HG03025 (cell line): Measurements from ENCODE around the gene PTRH2.
"Not testable (repeated sequence)": the region's sequence is repeated elsewhere in the genome, so short reads cannot be mapped to it uniquely, and the experiment has no call there.

Experiments
- ATAC-seq: cut with Tn5 transposase; IDR thresholded peaks from one replicate; pipeline ENCODE4 v1.9.1; 2021; ENCODE audit warnings: mild to moderate bottlenecking, moderate library complexity; ENCODE audit not compliant: unreplicated experiment, low FRiP score

PTRH2 gene

DNA sequence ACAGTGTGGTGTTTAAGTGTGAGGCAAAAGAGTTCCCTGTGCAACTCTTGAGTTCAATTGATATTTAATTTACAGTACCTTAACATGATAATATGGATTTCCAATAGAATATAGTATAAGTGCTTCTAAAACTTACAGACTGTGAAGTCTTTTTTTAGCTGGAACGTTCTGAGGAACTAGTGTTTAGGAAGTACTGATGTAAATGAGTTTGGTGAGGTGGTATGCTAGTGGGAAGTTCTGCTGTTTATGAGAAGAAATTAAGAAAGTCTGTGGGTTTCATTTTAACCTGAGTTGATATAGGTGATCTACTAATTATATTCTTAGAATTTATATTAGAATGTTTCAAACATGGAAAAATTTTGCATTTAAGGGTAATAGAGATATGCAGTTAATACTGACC is 32.0 kb downstream of the PTRH2 start:
- ATAC-seq: no peak

DNA sequence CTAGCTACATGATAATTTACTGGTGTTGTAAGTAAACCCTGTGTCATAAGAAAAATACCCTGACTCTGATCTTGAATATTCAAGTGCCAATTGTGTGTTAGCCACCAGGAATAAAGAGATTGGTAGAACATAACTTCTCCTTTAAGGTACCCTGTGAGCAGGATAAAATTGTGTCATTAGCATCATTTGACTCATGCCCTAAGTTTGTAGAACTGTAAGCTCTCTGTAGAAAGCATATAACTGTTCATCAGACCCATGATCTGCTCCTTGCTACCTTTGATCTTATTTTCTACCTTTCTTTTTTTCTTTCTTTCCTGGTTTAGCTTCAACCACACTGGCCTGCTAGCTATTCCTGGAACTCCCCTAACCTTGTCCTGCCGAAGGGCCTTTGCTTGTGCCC is 35.8 kb downstream of the PTRH2 start:
- no peak for ATAC-seq

DNA sequence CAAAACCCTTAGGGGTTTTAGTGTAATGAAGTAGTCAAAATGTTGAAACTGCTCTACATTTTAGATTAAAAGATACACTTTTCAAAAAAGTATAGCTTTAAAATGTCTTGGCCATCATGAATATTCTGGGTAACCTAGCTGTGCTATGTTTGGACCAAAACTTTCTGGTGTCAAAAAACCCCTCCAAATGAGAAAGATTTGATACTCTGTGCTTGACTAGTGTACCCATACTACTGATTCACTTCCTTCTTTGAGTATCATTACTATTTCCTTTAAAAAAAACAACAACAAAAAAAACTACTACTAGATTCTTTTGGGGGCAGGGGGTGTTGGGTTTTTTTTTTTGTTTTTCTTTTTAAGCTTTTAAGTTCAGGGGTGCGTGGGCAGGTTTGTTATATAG is 37.3 kb downstream of the PTRH2 start:
- ATAC-seq: no peak

DNA sequence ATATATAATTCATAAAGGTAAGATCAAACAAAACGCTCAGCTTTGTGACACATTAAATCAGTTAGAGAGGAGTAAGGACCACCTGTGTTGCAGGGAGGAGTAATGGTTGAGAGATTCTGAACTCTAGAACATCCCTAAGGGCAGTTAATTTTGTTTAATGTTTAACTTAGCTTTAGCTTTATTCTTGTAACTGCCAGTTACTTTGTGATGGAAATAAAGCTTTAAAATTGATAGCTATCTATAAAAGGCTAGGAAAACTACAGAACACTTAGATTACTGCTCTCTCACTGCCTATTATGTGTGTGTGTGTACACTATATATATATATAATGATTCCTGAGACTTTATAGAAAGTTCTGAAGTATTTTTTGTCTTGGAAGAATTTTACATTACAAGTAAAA is 37.8 kb downstream of the PTRH2 start:
- no peak for ATAC-seq

DNA sequence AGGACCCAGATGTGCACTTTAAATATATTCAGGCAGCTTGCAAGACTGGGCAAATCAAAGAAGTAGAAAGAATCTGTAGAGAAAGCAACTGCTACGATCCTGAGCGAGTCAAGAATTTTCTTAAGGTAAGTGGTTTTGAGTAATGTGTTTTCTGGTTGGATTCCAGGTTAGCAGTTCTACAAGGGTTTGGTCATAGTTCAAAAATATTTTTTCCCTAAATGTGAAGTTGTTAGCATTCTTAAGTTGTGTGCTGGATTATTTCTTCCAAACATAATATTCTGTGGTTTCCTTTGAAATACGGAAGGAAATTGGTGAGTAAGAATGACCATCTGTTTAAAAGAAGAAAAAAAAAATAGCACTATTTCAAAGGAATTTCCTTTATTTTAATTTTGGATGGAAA is 38.4 kb downstream of the PTRH2 start:
- ATAC-seq: no peak

DNA sequence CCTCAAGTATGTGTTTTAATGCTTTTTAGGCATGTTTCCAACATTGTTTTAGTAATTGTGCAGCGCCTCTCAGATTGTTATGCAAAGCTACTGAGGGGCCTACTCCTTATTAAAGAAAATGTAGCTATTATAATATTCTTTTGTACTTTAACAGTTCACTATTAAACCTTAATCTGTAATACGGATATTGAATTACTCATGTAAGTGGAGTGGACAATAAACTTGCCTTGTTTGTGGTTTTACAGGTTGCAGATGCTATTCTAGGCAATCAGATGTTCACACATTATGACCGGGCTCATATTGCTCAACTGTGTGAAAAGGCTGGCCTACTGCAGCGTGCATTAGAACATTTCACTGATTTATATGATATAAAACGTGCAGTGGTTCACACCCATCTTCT is 41.0 kb downstream of the PTRH2 start:
- no peak for ATAC-seq

DNA sequence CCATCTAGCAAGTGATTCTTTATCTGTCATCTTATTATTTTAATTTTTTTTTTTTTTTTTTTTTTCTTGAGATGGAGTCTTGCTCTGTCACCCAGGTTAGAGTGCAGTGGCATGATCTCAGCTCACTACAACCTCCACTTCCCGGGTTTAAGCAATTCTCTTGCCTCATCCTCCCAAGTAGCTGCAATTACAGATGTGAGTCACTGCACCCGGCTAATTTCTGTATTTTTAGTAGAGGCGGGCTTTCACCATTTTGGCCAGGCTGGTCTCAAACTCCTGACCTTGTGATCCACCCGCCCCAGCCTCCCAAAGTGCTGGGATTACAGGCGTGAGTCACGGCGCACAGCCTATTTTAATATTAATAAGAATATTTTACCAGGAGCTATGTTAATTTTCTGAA is 50.6 kb downstream of the PTRH2 start:
- ATAC-seq: not testable (repeated sequence)

DNA sequence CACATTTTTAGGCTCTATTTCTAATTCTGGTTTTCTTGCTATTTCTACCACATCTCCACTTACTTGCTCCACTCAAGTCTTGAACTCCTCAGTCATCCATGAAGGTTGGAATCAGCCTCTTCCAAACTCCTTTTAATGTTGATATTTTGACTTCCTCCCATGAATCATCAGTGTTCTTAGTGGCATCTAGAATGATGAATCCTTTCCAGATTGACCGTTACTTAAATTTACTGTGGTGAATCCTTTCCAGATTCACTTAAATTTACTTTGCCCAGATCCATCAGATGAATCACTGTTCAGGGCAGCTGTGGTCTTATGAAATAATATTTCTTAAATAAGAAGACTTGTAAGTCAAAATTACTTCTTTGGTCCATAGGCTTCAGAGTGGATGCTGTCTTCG is 55.1 kb downstream of the PTRH2 start:
- no peak for ATAC-seq

DNA sequence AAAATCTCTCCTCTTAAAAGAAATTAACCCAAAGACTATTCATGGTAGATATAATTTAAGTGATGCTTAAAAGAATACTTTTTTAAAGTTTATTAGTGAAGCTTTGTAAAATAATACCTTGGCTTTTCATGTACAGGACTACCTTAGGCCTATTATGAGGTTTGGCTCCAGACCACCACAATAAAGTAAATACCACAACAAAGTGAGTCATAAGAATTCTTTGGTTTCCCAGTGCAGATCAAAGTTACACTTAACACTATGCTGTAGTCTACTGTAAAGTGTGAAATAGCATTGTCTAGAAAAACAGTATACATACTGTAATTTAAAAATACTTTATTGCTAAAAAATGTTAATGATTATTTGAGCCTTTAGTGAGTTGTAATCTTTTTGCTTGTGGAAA is 55.9 kb downstream of the PTRH2 start:
- ATAC-seq: no peak

DNA sequence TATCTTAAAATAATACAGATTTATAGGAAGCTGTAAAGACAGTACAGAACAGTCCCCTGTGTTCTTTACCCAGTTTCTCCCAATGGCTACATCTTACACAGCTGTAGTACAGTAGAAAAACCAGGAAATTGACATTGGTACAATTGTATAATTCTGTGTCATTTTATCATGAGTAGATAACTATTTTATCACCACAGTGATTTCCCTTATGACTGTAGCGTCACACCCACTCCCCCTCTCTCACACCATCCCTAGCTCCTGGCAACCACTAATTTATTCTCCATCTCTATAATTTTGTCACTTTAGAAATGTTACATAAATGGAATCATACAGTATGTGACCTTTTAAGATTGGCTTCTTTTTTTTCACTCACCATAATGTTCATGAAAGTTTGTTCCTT is 56.6 kb downstream of the PTRH2 start:
- ATAC-seq: no peak

DNA sequence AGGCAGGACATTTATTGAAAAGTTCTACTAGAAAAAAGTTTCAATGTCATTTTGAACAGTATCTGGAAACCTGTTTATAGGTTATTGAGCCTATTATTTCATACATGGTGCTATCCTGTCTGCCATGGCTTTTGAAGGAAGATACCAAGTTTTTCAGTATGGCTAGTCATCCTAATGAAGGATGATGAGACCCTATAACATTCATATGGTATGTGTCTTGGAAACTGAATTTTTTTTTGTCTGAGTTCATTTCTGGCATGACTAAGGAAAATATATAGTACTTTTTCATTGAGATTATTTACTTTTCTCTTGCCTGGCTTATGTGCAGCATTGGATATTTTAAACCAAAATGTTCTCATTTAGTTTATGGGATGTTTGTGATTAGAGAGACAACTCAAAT is 57.3 kb downstream of the PTRH2 start:
- no peak for ATAC-seq
